HCT116 (cell line): ENCODE measurements around the gene CLCN3. TPM values are rescaled to one million over a fixed set of nuclear protein-coding genes. Genes with fewer than 3 reads are reported as not detected.

ENCODE experiments used
- ATAC-seq: fragments of 200-7000 bp; cut with Tn5 transposase; 2 replicates; pipeline ENCODE4 v1.9.1; 2020; ENCODE audit warnings: mild to moderate bottlenecking, moderate library complexity
- BruUV-seq: library from RNA; stranded (reverse); fragments of 400-500 nt; replicated peaks from 2 replicates; lab custom pipeline; 2021; lab: Mats Ljungman, UMichigan
- CTCF ChIA-PET: fragments of 300-600 bp; sonication (Branson Sonifier 250); formaldehyde crosslinking; loops from one replicate; lab custom pipeline; 2021; ENCODE audit warnings: antibody characterized with exemption; lab: Charles Lee
- POLR2A ChIA-PET: fragments of 300-600, 350-600 bp; sonication (Branson Sonifier 250); formaldehyde crosslinking; loops from one replicate; lab custom pipeline; 2021; ENCODE audit warnings: antibody characterized with exemption; lab: Charles Lee
- RAD21 ChIA-PET, 2 experiments: fragments of 300-600 bp; sonication (Branson Sonifier 250); formaldehyde crosslinking; loops; one replicate each; lab custom pipeline; 2023; ENCODE audit warnings: low total read pairs in 2 of 2; ENCODE audit not compliant: uncharacterized antibody in 2 of 2, unreplicated experiment in 2 of 2, low non-redundant PET in 1 of 2; lab: Charles Lee
- DNase-seq: peaks from one replicate; pipeline ENCODE4 v3.0.0-alpha.2; 2010; ENCODE audit warnings: low read depth, low spot score
- H2AFZ ChIP-seq: fragments of 200-600 bp; shearing (Covaris generic), sonication (generic); 2 replicates; pipeline ENCODE4 v1.6.1; 2017; ENCODE audit warnings: low read depth, mixed run types, mixed read lengths, antibody characterized with exemption, low read length; ENCODE audit not compliant: poor library complexity, severe bottlenecking
- H3K27ac ChIP-seq: 2 replicates; pipeline ENCODE4 v1.5.1; 2012; ENCODE audit warnings: low read depth, low read length
- H3K27me3 ChIP-seq: fragments of 200-600 bp; sonication (generic); 2 replicates; pipeline ENCODE4 v1.6.1; 2016; ENCODE audit warnings: mixed run types, low read length, mixed read lengths; ENCODE audit not compliant: insufficient read depth
- H3K36me3 ChIP-seq, 2 experiments: fragments of 200-500 bp in 1 of 2; fragments of 200-600 bp in 1 of 2; sonication (Bioruptor generic) in 1 of 2; sonication (generic) in 1 of 2; 2 replicates each; pipeline versions ENCODE4 v1.5.1 to v1.6.1; 2014 to 2016; ENCODE audit warnings: low read length in 2 of 2, inconsistent platforms in 1 of 2, mixed read lengths in 1 of 2, mixed run types in 1 of 2; ENCODE audit not compliant: insufficient read depth in 2 of 2, control insufficient read depth in 1 of 2
- H3K4me1 ChIP-seq, 2 experiments: fragments of 200-600 bp in 1 of 2; sonication (generic) in 1 of 2; 2 replicates each; pipeline versions ENCODE4 v1.5.1 to v1.6.1; 2012 to 2017; ENCODE audit warnings: low read length in 2 of 2, inconsistent platforms in 1 of 2, mild to moderate bottlenecking in 1 of 2, mixed read lengths in 1 of 2, mixed run types in 1 of 2, moderate library complexity in 1 of 2; ENCODE audit not compliant: insufficient read depth in 2 of 2, control insufficient read depth in 1 of 2
- H3K4me2 ChIP-seq: fragments of 200-600 bp; sonication (generic); 2 replicates; pipeline ENCODE4 v1.6.1; 2017; ENCODE audit warnings: mixed run types, low read length, mixed read lengths
- H3K4me3 ChIP-seq, 2 experiments: fragments of 200-600 bp in 1 of 2; sonication (generic) in 1 of 2; replicated peaks in 1 of 2; 2 replicates each; pipeline ENCODE4 v1.5.1; 2011 to 2016; ENCODE audit warnings: low read length in 2 of 2, control low read depth in 1 of 2, low read depth in 1 of 2, mild to moderate bottlenecking in 1 of 2, mixed read lengths in 1 of 2, mixed run types in 1 of 2
- H3K79me2 ChIP-seq: fragments of 200-600 bp; sonication (generic); 2 replicates; pipeline ENCODE4 v1.6.1; 2017; ENCODE audit warnings: mild to moderate bottlenecking, mixed run types, low read length, moderate library complexity, mixed read lengths; ENCODE audit not compliant: insufficient read depth
- H3K9ac ChIP-seq: fragments of 200-600 bp; sonication (generic); 2 replicates; pipeline ENCODE4 v1.6.1; 2016; ENCODE audit warnings: low read length, mixed read lengths
- H3K9me2 ChIP-seq: fragments of 200-600 bp; sonication (generic), shearing (Covaris generic); 2 replicates; pipeline ENCODE4 v1.6.1; 2017; ENCODE audit warnings: mixed run types, mild to moderate bottlenecking, moderate library complexity; ENCODE audit not compliant: insufficient read depth
- H3K9me3 ChIP-seq, 2 experiments: fragments of 200-500 bp in 1 of 2; fragments of 200-600 bp in 1 of 2; sonication (Bioruptor generic) in 1 of 2; sonication (generic) in 1 of 2; 2 replicates each; pipeline ENCODE4 v1.6.1; 2014 to 2017; ENCODE audit warnings: low read length in 2 of 2, mixed read lengths in 2 of 2, inconsistent platforms in 1 of 2, low read depth in 1 of 2, mild to moderate bottlenecking in 1 of 2, mixed run types in 1 of 2, moderate library complexity in 1 of 2; ENCODE audit not compliant: control insufficient read depth in 1 of 2, insufficient read depth in 1 of 2
- H4K20me1 ChIP-seq: fragments of 200-600 bp; sonication (generic), shearing (Covaris generic); 2 replicates; pipeline ENCODE4 v1.6.1; 2017; ENCODE audit warnings: mixed run types, mild to moderate bottlenecking, moderate library complexity; ENCODE audit not compliant: insufficient read depth
- CBX3 ChIP-seq: IDR thresholded peaks from 2 replicates; pipeline ENCODE4 v1.6.1; 2012; ENCODE audit warnings: low read depth
- CEBPB ChIP-seq: IDR thresholded peaks from 2 replicates; pipeline ENCODE4 v1.6.1; 2012; ENCODE audit warnings: low read depth
- CTCF ChIP-seq, 3 experiments: fragments of 200-600 bp in 1 of 3; sonication (generic) in 1 of 3; IDR thresholded peaks in 2 of 3; conservative IDR thresholded peaks in 1 of 3; 2 replicates each; pipeline ENCODE4 v1.5.1; 2012 to 2017; ENCODE audit warnings: low read depth in 2 of 3, low read length in 2 of 3, antibody characterized with exemption in 1 of 3, borderline replicate concordance in 1 of 3, control low read depth in 1 of 3, mild to moderate bottlenecking in 1 of 3, mixed read lengths in 1 of 3, mixed run types in 1 of 3, moderate library complexity in 1 of 3; ENCODE audit not compliant: insufficient read depth in 1 of 3
- EGR1 ChIP-seq: IDR thresholded peaks from 2 replicates; pipeline ENCODE4 v1.6.1; 2012; ENCODE audit warnings: low read depth
- EZH2 ChIP-seq: fragments of 200-600 bp; sonication (generic); IDR thresholded peaks from 2 replicates; pipeline ENCODE4 v1.6.1; 2017; ENCODE audit warnings: antibody characterized with exemption, mixed run types
- EZH2phosphoT487 ChIP-seq: fragments of 200-600 bp; IDR thresholded peaks from 2 replicates; pipeline ENCODE4 v1.6.1; 2018; ENCODE audit warnings: antibody characterized with exemption, borderline replicate concordance
- JUND ChIP-seq: IDR thresholded peaks from 2 replicates; pipeline ENCODE4 v1.6.1; 2012
- POLR2A ChIP-seq: IDR thresholded peaks from 2 replicates; pipeline ENCODE4 v1.7.0; 2011; ENCODE audit warnings: borderline replicate concordance; ENCODE audit not compliant: insufficient read depth, insufficient read length; ENCODE audit errors: extremely low read depth
- POLR2AphosphoS5 ChIP-seq: IDR thresholded peaks from 2 replicates; pipeline ENCODE4 v1.6.1; 2011; ENCODE audit warnings: mild to moderate bottlenecking, low read depth, low read length, moderate library complexity
- RAD21 ChIP-seq: IDR thresholded peaks from 2 replicates; pipeline ENCODE4 v1.6.1; 2012; ENCODE audit warnings: low read depth, mild to moderate bottlenecking
- REST ChIP-seq: IDR thresholded peaks from 2 replicates; pipeline ENCODE4 v1.6.1; 2012; ENCODE audit warnings: low read depth
- SIN3A ChIP-seq: IDR thresholded peaks from 2 replicates; pipeline ENCODE4 v1.6.1; 2012; ENCODE audit warnings: low read depth
- SP1 ChIP-seq: IDR thresholded peaks from 2 replicates; pipeline ENCODE4 v1.6.1; 2012; ENCODE audit warnings: low read depth
- SRF ChIP-seq: IDR thresholded peaks from 2 replicates; pipeline ENCODE4 v1.6.1; 2012; ENCODE audit warnings: low read depth
- YY1 ChIP-seq: IDR thresholded peaks from 2 replicates; pipeline ENCODE4 v1.6.1; 2011; ENCODE audit warnings: low read length, low read depth, moderate library complexity, mild to moderate bottlenecking; ENCODE audit not compliant: insufficient replicate concordance; ENCODE audit errors: extremely low read depth
- ZFX ChIP-seq: fragments of 450-650 bp; IDR thresholded peaks from 2 replicates; pipeline ENCODE4 v1.6.1; 2017
- ZNF274 ChIP-seq: fragments of 200-500 bp; sonication (Bioruptor generic); IDR thresholded peaks from 2 replicates; pipeline ENCODE4 v1.6.1; 2014; ENCODE audit warnings: mild to moderate bottlenecking, low read depth, low read length, inconsistent platforms
- intact Hi-C: fragments of 100-400 bp; cut with micrococcal nuclease; formaldehyde crosslinking; loops from 2 replicates; pipeline ENCODE4 v1.10.0; 2022
- total RNA-seq: library from RNA; stranded (reverse); gene quantifications from one replicate; pipeline ENCODE4 v1.2.1, GENCODE V29; 2021; ENCODE audit not compliant: unreplicated experiment
- TF ChIP-seq, protein P1 (sequence below): IDR thresholded peaks from 2 replicates; pipeline ENCODE4 v1.6.1; 2012
- TF ChIP-seq, protein P2 (sequence below): IDR thresholded peaks from 2 replicates; pipeline ENCODE4 v1.6.1; 2012
- TF ChIP-seq, protein P3 (sequence below): IDR thresholded peaks from 2 replicates; pipeline ENCODE4 v1.6.1; 2011; ENCODE audit warnings: mild to moderate bottlenecking, low read length, moderate library complexity; ENCODE audit not compliant: insufficient replicate concordance; ENCODE audit errors: extremely low read depth

Gene CLCN3
- total RNA-seq, 1 experiment from 2014 or later, result 60.4 TPM

GRCh38 chr4:169616846-169617245 lies 3.5 kb upstream of the CLCN3 start:
- H3K9me3 ChIP-seq, result no peaks in the 10 kb centered on the region
- no peaks in the 10 kb centered on the region for H3K27me3 ChIP-seq
- DNase-seq (no peak), ATAC-seq (no peak)
- H3K4me2 ChIP-seq, result no peak overlapping the region
- POLR2A ChIA-PET, result interaction anchor here (0.5 to 0.7 kb wide), 2 partner anchors 37 to 872 kb away, joined by 3 to 4 read pairs; no protein-coding TSS in a partner anchor
- TF ChIP-seq ZFX (no peak), RAD21 (no peak), CEBPB (no peak), SIN3A (no peak), EZH2 (no peak), JUND (no peak), SRF (no peak), POLR2A (no peak), POLR2AphosphoS5 (no peak), EZH2phosphoT487 (no peak), EGR1 (no peak), CTCF (IDR thresholded peaks at IDR 0.05 in 2 of 3, conservative IDR thresholded peaks at IDR 0.05 in 1 of 3; ENCODE audit: borderline replicate concordance in 1 of 3, insufficient read depth in 1 of 3, low read depth in 2 of 3, low read length in 2 of 3) (no peak), YY1 (no peak), ZNF274 (no peak), CBX3 (no peak), SP1 (no peak), REST (no peak)
- TF ChIP-seq, protein P1, sequence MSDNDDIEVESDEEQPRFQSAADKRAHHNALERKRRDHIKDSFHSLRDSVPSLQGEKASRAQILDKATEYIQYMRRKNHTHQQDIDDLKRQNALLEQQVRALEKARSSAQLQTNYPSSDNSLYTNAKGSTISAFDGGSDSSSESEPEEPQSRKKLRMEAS, result no peak
- TF ChIP-seq, protein P2, sequence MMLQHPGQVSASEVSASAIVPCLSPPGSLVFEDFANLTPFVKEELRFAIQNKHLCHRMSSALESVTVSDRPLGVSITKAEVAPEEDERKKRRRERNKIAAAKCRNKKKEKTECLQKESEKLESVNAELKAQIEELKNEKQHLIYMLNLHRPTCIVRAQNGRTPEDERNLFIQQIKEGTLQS, result no peak
- TF ChIP-seq, protein P3, sequence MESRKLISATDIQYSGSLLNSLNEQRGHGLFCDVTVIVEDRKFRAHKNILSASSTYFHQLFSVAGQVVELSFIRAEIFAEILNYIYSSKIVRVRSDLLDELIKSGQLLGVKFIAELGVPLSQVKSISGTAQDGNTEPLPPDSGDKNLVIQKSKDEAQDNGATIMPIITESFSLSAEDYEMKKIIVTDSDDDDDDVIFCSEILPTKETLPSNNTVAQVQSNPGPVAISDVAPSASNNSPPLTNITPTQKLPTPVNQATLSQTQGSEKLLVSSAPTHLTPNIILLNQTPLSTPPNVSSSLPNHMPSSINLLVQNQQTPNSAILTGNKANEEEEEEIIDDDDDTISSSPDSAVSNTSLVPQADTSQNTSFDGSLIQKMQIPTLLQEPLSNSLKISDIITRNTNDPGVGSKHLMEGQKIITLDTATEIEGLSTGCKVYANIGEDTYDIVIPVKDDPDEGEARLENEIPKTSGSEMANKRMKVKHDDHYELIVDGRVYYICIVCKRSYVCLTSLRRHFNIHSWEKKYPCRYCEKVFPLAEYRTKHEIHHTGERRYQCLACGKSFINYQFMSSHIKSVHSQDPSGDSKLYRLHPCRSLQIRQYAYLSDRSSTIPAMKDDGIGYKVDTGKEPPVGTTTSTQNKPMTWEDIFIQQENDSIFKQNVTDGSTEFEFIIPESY, result no peak
- no peaks in the 10 kb centered on the region; a peak in 1 of 4 replicates for H3K36me3 ChIP-seq
- H2AFZ ChIP-seq, result no peak overlapping the region
- CTCF ChIA-PET, result no interaction called here
- H3K27ac ChIP-seq, result no peak overlapping the region
- peaks cover 19% of the 10 kb centered on the region for H3K79me2 ChIP-seq
- intact Hi-C loops, result loop anchor here (10.0 kb wide), 1 partner anchor 108 kb away; no protein-coding TSS in a partner anchor
- no peak overlapping the region for H3K9ac ChIP-seq
- peaks cover 10 to 30% of the 10 kb centered on the region in 2 experiments; a peak in 3 of 4 replicates for H3K4me1 ChIP-seq
- no peaks in the 10 kb centered on the region for H4K20me1 ChIP-seq
- RAD21 ChIA-PET, result no interaction called here
- BruUV-seq, result no TSS peak
- no peak overlapping the region for H3K4me3 ChIP-seq
- H3K9me2 ChIP-seq, result no peaks in the 10 kb centered on the region
